ENCODE results near the gene CD320.

The CD320 gene

GRCh38 chr19:8336072-8336569 lies 28.0 kb upstream of the CD320 start:
- DNase-seq (ENCODE audit: extremely low read depth, low read depth) = no peak
- no peak for TF ChIP-seq CTCF (IDR thresholded peaks at IDR 0.05; ENCODE audit: low read depth, low read length, missing control alignments)
- no peak overlapping the region for H3K4me3 ChIP-seq (replicated peaks; ENCODE audit: low read depth, low read length)

GRCh38 chr19:8335343-8336071 lies 27.3 kb upstream of the CD320 start:
- no peak for TF ChIP-seq CTCF (IDR thresholded peaks at IDR 0.05; ENCODE audit: low read depth, low read length, missing control alignments)
- no peak for DNase-seq (ENCODE audit: extremely low read depth, low read depth)
- no peak overlapping the region for H3K4me3 ChIP-seq (replicated peaks; ENCODE audit: low read depth, low read length)

- DNase-seq (ENCODE audit: extremely low read depth, low read depth) = no peak
- peak overlapping the region; percentile 7; the same call in 1 of the 2 replicates for H3K4me3 ChIP-seq (replicated peaks; ENCODE audit: low read depth, low read length)
- no peak for TF ChIP-seq CTCF (IDR thresholded peaks at IDR 0.05; ENCODE audit: low read depth, low read length, missing control alignments)
Measured at GRCh38 chr19:8334458-8335342, 26.5 kb upstream of the CD320 start.

GRCh38 chr19:8333767-8334457 lies 25.8 kb upstream of the CD320 start:
- no peak for DNase-seq (ENCODE audit: extremely low read depth, low read depth)
- peak overlapping the region; percentile 7; the same call in 1 of the 2 replicates for H3K4me3 ChIP-seq (replicated peaks; ENCODE audit: low read depth, low read length)
- TF ChIP-seq CTCF (IDR thresholded peaks at IDR 0.05; ENCODE audit: low read depth, low read length, missing control alignments) = no peak

GRCh38 chr19:8332976-8333766 lies 25.0 kb upstream of the CD320 start:
- no peak for TF ChIP-seq CTCF (IDR thresholded peaks at IDR 0.05; ENCODE audit: low read depth, low read length, missing control alignments)
- no peak overlapping the region for H3K4me3 ChIP-seq (replicated peaks; ENCODE audit: low read depth, low read length)
- no peak for DNase-seq (ENCODE audit: extremely low read depth, low read depth)
